Measurements from ENCODE around the gene ARMC8. TPM values are rescaled to one million over a fixed set of nuclear protein-coding genes. Genes with fewer than 3 reads are reported as not detected.

ARMC8 gene
- total and polyA plus RNA-seq, 2 of the 8 experiments (the other 6 are each of a cell fraction or from before 2014, with no cell fraction given): 47.3 to 58.5 TPM

DNA sequence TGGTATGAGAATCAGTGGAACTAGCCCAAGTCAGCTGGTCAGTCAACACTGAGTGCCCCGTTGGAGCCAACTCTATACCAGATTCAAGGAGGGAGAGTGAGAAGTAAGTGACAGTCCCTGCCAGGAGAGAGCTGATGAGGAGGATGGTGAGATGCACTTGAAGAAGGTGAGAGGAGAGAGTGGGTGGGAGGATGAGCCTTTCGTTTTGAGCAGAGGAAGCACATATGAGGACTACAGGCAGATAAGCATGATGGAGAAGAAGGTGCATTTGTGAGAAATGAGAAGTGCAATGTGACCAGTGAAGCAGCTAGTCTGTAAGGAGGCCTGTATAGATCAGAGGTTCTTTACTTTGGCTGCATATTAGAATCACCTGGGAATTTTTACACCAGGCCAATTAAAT lies 102.2 kb downstream of the ARMC8 start (continued):
- TF ChIP-seq, protein P1, sequence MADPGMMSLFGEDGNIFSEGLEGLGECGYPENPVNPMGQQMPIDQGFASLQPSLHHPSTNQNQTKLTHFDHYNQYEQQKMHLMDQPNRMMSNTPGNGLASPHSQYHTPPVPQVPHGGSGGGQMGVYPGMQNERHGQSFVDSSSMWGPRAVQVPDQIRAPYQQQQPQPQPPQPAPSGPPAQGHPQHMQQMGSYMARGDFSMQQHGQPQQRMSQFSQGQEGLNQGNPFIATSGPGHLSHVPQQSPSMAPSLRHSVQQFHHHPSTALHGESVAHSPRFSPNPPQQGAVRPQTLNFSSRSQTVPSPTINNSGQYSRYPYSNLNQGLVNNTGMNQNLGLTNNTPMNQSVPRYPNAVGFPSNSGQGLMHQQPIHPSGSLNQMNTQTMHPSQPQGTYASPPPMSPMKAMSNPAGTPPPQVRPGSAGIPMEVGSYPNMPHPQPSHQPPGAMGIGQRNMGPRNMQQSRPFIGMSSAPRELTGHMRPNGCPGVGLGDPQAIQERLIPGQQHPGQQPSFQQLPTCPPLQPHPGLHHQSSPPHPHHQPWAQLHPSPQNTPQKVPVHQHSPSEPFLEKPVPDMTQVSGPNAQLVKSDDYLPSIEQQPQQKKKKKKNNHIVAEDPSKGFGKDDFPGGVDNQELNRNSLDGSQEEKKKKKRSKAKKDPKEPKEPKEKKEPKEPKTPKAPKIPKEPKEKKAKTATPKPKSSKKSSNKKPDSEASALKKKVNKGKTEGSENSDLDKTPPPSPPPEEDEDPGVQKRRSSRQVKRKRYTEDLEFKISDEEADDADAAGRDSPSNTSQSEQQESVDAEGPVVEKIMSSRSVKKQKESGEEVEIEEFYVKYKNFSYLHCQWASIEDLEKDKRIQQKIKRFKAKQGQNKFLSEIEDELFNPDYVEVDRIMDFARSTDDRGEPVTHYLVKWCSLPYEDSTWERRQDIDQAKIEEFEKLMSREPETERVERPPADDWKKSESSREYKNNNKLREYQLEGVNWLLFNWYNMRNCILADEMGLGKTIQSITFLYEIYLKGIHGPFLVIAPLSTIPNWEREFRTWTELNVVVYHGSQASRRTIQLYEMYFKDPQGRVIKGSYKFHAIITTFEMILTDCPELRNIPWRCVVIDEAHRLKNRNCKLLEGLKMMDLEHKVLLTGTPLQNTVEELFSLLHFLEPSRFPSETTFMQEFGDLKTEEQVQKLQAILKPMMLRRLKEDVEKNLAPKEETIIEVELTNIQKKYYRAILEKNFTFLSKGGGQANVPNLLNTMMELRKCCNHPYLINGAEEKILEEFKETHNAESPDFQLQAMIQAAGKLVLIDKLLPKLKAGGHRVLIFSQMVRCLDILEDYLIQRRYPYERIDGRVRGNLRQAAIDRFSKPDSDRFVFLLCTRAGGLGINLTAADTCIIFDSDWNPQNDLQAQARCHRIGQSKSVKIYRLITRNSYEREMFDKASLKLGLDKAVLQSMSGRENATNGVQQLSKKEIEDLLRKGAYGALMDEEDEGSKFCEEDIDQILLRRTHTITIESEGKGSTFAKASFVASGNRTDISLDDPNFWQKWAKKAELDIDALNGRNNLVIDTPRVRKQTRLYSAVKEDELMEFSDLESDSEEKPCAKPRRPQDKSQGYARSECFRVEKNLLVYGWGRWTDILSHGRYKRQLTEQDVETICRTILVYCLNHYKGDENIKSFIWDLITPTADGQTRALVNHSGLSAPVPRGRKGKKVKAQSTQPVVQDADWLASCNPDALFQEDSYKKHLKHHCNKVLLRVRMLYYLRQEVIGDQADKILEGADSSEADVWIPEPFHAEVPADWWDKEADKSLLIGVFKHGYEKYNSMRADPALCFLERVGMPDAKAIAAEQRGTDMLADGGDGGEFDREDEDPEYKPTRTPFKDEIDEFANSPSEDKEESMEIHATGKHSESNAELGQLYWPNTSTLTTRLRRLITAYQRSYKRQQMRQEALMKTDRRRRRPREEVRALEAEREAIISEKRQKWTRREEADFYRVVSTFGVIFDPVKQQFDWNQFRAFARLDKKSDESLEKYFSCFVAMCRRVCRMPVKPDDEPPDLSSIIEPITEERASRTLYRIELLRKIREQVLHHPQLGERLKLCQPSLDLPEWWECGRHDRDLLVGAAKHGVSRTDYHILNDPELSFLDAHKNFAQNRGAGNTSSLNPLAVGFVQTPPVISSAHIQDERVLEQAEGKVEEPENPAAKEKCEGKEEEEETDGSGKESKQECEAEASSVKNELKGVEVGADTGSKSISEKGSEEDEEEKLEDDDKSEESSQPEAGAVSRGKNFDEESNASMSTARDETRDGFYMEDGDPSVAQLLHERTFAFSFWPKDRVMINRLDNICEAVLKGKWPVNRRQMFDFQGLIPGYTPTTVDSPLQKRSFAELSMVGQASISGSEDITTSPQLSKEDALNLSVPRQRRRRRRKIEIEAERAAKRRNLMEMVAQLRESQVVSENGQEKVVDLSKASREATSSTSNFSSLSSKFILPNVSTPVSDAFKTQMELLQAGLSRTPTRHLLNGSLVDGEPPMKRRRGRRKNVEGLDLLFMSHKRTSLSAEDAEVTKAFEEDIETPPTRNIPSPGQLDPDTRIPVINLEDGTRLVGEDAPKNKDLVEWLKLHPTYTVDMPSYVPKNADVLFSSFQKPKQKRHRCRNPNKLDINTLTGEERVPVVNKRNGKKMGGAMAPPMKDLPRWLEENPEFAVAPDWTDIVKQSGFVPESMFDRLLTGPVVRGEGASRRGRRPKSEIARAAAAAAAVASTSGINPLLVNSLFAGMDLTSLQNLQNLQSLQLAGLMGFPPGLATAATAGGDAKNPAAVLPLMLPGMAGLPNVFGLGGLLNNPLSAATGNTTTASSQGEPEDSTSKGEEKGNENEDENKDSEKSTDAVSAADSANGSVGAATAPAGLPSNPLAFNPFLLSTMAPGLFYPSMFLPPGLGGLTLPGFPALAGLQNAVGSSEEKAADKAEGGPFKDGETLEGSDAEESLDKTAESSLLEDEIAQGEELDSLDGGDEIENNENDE (IDR thresholded peaks at IDR 0.05; ENCODE audit: insufficient replicate concordance, low read length): no peak
- no peak for TF ChIP-seq EGR1 (IDR thresholded peaks at IDR 0.05; ENCODE audit: borderline replicate concordance, low read depth, low read length)
- TF ChIP-seq CBX8 (IDR thresholded peaks at IDR 0.05; ENCODE audit: borderline replicate concordance, low read depth, low read length): no peak
- no peak for TF ChIP-seq SAP30 (IDR thresholded peaks at IDR 0.05; ENCODE audit: insufficient read depth, insufficient replicate concordance, low read length)
- TF ChIP-seq CHD2 (IDR thresholded peaks at IDR 0.05; ENCODE audit: low read length): no peak
- no peak for TF ChIP-seq RAD21 (IDR thresholded peaks at IDR 0.05 in 1 of 2, conservative IDR thresholded peaks at IDR 0.05 in 1 of 2; ENCODE audit: low read depth in 2 of 2, low read length in 2 of 2)
- no peak for TF ChIP-seq MAFK (IDR thresholded peaks at IDR 0.05; ENCODE audit: low read depth, low read length)
- TF ChIP-seq, protein P2, sequence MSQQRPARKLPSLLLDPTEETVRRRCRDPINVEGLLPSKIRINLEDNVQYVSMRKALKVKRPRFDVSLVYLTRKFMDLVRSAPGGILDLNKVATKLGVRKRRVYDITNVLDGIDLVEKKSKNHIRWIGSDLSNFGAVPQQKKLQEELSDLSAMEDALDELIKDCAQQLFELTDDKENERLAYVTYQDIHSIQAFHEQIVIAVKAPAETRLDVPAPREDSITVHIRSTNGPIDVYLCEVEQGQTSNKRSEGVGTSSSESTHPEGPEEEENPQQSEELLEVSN (IDR thresholded peaks at IDR 0.05): no peak
- no peak for TF ChIP-seq TCF12 (IDR thresholded peaks at IDR 0.05; ENCODE audit: low read depth, low read length)
- no peak for TF ChIP-seq POLR2A (IDR thresholded peaks at IDR 0.05; ENCODE audit: control extremely low read depth in 1 of 2, low read depth in 2 of 2, low read length in 2 of 2)
- TF ChIP-seq JUN (IDR thresholded peaks at IDR 0.05; ENCODE audit: low read depth, low read length): no peak
- no peak for TF ChIP-seq HDAC6 (IDR thresholded peaks at IDR 0.05; ENCODE audit: low read depth, low read length)

All from H1 (cell line).